ENCODE measurements around the gene GPT2. TPM values are rescaled to one million over a fixed set of nuclear protein-coding genes. Genes with fewer than 3 reads are reported as not detected.
A peak's percentile ranks its signal among the peaks of the same experiment; 100 is the strongest.

GPT2 gene
- total RNA-seq, 1 donor from 2014 or later: 17.4 TPM

- intact Hi-C loops (cut with micrococcal nuclease): no loop called here
- Mint-ChIP-seq H3K4me3 (no peak overlapping the region), H3K27me3 (no peaks in the 10 kb centered on the region), H3K9me3 (no peaks in the 10 kb centered on the region), H3K36me3 (ENCODE audit: low read depth) (peaks cover 91% of the 10 kb centered on the region), H3K4me1 (peaks cover 15% of the 10 kb centered on the region), H3K27ac (peak overlapping the region; percentile 80)
- DNase-seq: no peak
- peak; percentile 77 for ATAC-seq (ENCODE audit: low read depth)
- ChIA-PET CTCF (interaction anchor here (1.0 to 1.6 kb wide), 3 partner anchors 108 to 1203 kb away, joined by 3 to 4 read pairs (median 3); no protein-coding TSS in a partner anchor), POLR2A (interaction anchor here (1.4 to 2.8 kb wide), 2 partner anchors 10 to 12 kb away, joined by 4 to 8 read pairs; partner anchors contain the start of gene DNAJA2)
- no peak for TF ChIP-seq CTCF (IDR thresholded peaks at IDR 0.05)
Observed at GRCh38 chr16:46961373-46962353, 77.5 kb downstream of the GPT2 start.

GRCh38 chr16:46962629-46963028 lies 78.5 kb downstream of the GPT2 start:
- peaks cover 15% of the 10 kb centered on the region for H3K4me1 Mint-ChIP-seq
- CTCF ChIA-PET: interaction anchor here (1.0 to 1.6 kb wide), 3 partner anchors 109 to 1202 kb away, joined by 3 to 4 read pairs (median 3); no protein-coding TSS in a partner anchor

GRCh38 chr16:46968063-46968435 lies 83.9 kb downstream of the GPT2 start:
- Mint-ChIP-seq H3K9me3 (no peaks in the 10 kb centered on the region), H3K27ac (no peak overlapping the region), H3K36me3 (ENCODE audit: low read depth) (peaks cover 89% of the 10 kb centered on the region), H3K27me3 (no peaks in the 10 kb centered on the region), H3K4me3 (no peak overlapping the region), H3K4me1 (peaks cover 22% of the 10 kb centered on the region)
- CTCF ChIA-PET: no interaction called here
- TF ChIP-seq CTCF (IDR thresholded peaks at IDR 0.05): no peak
- DNase-seq: no peak
- POLR2A ChIA-PET: no interaction called here
- intact Hi-C loops (cut with micrococcal nuclease): no loop called here
- no peak for ATAC-seq (ENCODE audit: low read depth)

More at GRCh38 chr16:46962629-46963028, 78.5 kb downstream of the GPT2 start:
- no peak for ATAC-seq (ENCODE audit: low read depth)
- Mint-ChIP-seq H3K27ac (peak overlapping the region; percentile 80), H3K27me3 (no peaks in the 10 kb centered on the region), H3K36me3 (ENCODE audit: low read depth) (peaks cover 91% of the 10 kb centered on the region), H3K9me3 (no peaks in the 10 kb centered on the region), H3K4me3 (no peak overlapping the region)
- TF ChIP-seq CTCF (IDR thresholded peaks at IDR 0.05): no peak
- intact Hi-C loops (cut with micrococcal nuclease): no loop called here
- DNase-seq: no peak
- POLR2A ChIA-PET: interaction anchor here (1.4 to 2.8 kb wide), 2 partner anchors 9 to 11 kb away, joined by 4 to 8 read pairs; partner anchors contain the start of gene DNAJA2

- no peak for DNase-seq
- H3K4me3 Mint-ChIP-seq: no peak overlapping the region
- H3K4me1 Mint-ChIP-seq: peaks cover 33% of the 10 kb centered on the region
- H3K9me3 Mint-ChIP-seq: no peaks in the 10 kb centered on the region
- CTCF ChIA-PET: interaction anchor here (1.1 kb wide), 1 partner anchor 173 kb away, joined by 4 read pairs; the partner anchor contains the start of gene NETO2
- H3K27me3 Mint-ChIP-seq: no peaks in the 10 kb centered on the region
- H3K36me3 Mint-ChIP-seq (ENCODE audit: low read depth): peaks cover 71% of the 10 kb centered on the region
- no peak for ATAC-seq (ENCODE audit: low read depth)
- peak overlapping the region; percentile 30 for H3K27ac Mint-ChIP-seq
- TF ChIP-seq CTCF (IDR thresholded peaks at IDR 0.05): no peak
- intact Hi-C loops (cut with micrococcal nuclease): no loop called here
- POLR2A ChIA-PET: no interaction called here
Observed at GRCh38 chr16:46970089-46970488, 85.9 kb downstream of the GPT2 start.

- H3K4me1 Mint-ChIP-seq: peaks cover 38% of the 10 kb centered on the region
- TF ChIP-seq CTCF (IDR thresholded peaks at IDR 0.05): no peak
- H3K36me3 Mint-ChIP-seq (ENCODE audit: low read depth): peaks cover 59% of the 10 kb centered on the region
- H3K27ac Mint-ChIP-seq: no peak overlapping the region
- ChIA-PET CTCF (interaction anchor here (1.2 to 2.2 kb wide), 2 partner anchors 66 to 1194 kb away, joined by 3 to 5 read pairs; no protein-coding TSS in a partner anchor), POLR2A (interaction anchor here (0.6 to 4.0 kb wide), 6 partner anchors 9 to 1609 kb away, joined by 3 to 18 read pairs (median 4); partner anchors contain the start of genes ITFG1 and PHKB)
- ATAC-seq (ENCODE audit: low read depth): no peak
- H3K27me3 Mint-ChIP-seq: no peaks in the 10 kb centered on the region
- intact Hi-C loops (cut with micrococcal nuclease): no loop called here
- H3K9me3 Mint-ChIP-seq: no peaks in the 10 kb centered on the region
- H3K4me3 Mint-ChIP-seq: peak overlapping the region; percentile 24
- DNase-seq: no peak
Observed at GRCh38 chr16:46971271-46971670, 87.1 kb downstream of the GPT2 start.
